ENCODE data around the gene LRRC45.
A peak's percentile ranks its signal among the peaks of the same experiment; 100 is the strongest.
"Not testable (repeated sequence)": the region's sequence is repeated elsewhere in the genome, so short reads cannot be mapped to it uniquely, and the experiment has no call there.

The LRRC45 gene

GRCh38 chr17:82035488-82035887 is 12.4 kb downstream of the LRRC45 start:
- DNase-seq (ENCODE audit: low spot score) = no peak

- DNase-seq (ENCODE audit: low spot score) = no peak
These were observed 13.0 kb downstream of the LRRC45 start for GRCh38 chr17:82035956-82036633.

GRCh38 chr17:82036634-82037091 is 13.6 kb downstream of the LRRC45 start:
- DNase-seq (ENCODE audit: low spot score) = no peak

GRCh38 chr17:82037092-82037888 is 14.2 kb downstream of the LRRC45 start, which contains the start of gene DCXR:
Gene DCXR (minus strand): TSS chr17:82037697. CDS start chr17:82037682, 15 bp downstream.
- DNase-seq (ENCODE audit: low spot score) = peak; percentile 99

DNA sequence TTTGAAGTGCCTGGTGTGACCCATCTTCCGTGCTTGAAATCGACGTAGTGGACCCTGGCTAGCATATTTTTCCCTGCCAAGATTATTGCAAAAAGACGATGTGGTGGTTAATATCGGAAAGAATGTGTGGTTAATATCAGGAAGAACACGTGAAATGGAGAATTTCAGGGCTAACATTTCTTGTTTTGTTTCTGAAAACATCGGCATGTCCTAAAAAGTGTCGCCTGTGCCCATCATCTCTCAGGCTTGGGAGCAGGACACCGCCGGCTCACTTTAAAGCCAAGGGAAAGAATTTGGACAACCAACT is 14.7 kb downstream of the LRRC45 start:
- no peak for DNase-seq (ENCODE audit: low spot score)

GRCh38 chr17:82038796-82039409 is 15.8 kb downstream of the LRRC45 start:
- DNase-seq (ENCODE audit: low spot score) = not testable (repeated sequence)

GRCh38 chr17:82039695-82040299 is 16.7 kb downstream of the LRRC45 start:
- no peak for DNase-seq (ENCODE audit: low spot score)

DNA sequence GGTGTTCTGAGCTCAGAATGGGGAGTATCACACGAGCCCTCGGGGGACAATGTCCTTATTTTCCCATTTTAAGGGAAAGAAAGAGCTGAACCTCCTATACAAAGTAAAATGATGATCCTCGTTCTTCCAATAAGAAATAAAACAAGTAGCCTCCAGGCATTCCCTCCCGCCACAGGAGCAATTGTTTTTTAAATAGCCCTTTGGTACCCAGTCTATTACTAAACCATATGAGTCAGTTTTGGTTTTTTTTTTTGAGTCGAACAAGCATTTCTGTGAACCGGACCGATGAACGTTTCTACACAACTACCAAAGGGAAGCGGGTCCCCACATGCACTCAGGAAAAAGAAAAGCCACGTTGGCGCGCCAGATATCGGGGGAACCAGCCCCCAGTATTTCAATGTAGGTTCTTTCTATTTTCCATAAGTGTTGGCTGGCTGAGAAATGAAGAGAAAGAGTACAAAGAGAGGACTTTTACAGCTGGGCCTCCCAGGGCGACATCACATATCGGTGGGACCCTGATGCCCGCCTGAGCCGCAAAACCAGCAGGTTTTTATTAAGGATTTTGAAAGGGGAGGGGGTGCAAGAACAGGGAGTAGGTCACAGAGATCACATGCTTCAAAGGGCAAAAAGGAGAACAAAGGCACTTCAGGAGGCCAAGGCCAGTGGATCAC is 18.2 kb downstream of the LRRC45 start:
- DNase-seq (ENCODE audit: low spot score) = no peak

GRCh38 chr17:82042649-82043048 is 19.5 kb downstream of the LRRC45 start:
- no peak for DNase-seq (ENCODE audit: low spot score)

GRCh38 chr17:82043507-82043906 is 20.4 kb downstream of the LRRC45 start:
- no peak for DNase-seq (ENCODE audit: low spot score)

DNA sequence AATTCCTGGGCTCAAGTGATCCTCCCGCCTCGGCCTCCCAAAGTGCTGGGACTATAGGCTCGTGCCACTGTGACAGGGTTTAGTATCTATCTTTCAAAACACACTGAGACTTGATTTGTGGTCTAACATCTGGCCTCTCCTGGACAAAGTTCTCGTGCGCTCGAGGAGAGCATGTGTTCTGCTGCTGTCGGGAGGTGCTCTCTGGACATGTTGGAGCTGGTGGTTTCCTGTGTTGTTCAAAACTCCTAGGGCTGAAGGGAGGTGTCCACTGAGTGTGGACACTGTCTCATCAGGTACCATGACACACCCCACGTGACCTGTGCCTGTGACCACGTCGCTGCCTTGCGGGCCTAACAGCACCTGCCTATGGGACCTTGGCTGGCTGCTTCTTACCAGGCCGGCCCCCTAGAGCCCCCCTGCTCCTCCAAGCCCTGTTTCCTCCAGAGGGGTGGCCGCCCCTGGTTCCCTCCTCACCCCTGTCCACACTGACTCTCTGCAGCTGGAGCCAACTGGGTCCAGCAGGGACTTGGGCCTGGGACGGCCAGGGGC is 22.9 kb downstream of the LRRC45 start:
- DNase-seq (ENCODE audit: low spot score) = no peak

DNA sequence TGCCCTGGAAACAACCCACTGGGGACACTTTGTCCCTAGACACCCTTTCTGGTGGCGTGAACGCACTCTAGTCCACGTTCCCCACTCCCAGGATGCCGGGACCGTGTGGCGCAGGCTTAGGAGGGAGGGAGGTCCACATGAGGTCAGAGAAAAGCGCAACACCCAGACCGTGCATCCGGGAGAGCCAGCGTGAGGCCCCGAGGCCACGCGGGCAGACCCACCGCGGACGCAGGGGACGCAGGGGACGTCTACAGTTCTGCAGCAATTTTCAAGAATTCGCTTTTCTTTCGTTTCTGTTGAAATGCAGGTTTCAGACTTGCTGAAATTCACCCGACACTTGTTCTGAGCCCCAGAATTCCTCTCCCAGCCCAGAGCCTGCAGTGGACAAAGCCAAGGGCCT is 23.8 kb downstream of the LRRC45 start:
- no peak for DNase-seq (ENCODE audit: low spot score)

- DNase-seq (ENCODE audit: low spot score) = no peak
These were observed 24.3 kb downstream of the LRRC45 start for GRCh38 chr17:82047379-82047778.

GRCh38 chr17:82047914-82048570 is 24.9 kb downstream of the LRRC45 start:
- DNase-seq (ENCODE audit: low spot score) = no peak

GRCh38 chr17:82048571-82048971 is 25.5 kb downstream of the LRRC45 start:
- DNase-seq (ENCODE audit: low spot score) = no peak

GRCh38 chr17:82049106-82049505 is 26.0 kb downstream of the LRRC45 start:
- no peak for DNase-seq (ENCODE audit: low spot score)

GRCh38 chr17:82049521-82049971 is 26.4 kb downstream of the LRRC45 start:
- DNase-seq (ENCODE audit: low spot score) = no peak

DNA sequence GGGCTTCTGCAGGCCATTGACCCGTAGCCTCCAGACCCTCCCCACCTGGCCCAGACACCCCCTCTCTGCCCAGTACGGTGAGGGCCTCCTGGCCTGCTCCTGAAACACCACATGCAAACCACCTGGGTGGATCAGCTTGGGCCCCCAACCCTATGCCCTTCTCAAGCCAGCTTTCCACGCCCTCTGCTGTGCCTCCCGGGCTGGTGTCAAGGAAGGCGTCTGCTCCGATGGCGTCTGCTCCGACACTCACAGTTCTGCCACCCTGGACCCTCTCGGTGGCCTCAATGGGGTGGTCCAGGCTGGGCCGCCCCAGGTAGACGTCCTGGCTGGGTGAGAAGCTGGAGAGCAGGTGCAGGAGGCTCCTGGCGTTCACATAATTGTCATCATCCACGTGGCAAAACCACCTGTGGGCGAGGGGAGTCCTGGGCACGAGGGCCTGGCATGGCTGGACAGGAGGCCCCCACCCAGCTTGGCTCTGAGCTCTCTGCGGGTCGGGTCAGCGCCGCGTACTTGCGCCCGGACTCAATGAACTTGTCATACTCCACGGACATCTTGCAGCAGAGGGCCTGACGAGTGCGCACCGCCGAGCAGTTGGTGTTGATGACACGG is 27.2 kb downstream of the LRRC45 start:
- no peak for DNase-seq (ENCODE audit: low spot score)

DNA sequence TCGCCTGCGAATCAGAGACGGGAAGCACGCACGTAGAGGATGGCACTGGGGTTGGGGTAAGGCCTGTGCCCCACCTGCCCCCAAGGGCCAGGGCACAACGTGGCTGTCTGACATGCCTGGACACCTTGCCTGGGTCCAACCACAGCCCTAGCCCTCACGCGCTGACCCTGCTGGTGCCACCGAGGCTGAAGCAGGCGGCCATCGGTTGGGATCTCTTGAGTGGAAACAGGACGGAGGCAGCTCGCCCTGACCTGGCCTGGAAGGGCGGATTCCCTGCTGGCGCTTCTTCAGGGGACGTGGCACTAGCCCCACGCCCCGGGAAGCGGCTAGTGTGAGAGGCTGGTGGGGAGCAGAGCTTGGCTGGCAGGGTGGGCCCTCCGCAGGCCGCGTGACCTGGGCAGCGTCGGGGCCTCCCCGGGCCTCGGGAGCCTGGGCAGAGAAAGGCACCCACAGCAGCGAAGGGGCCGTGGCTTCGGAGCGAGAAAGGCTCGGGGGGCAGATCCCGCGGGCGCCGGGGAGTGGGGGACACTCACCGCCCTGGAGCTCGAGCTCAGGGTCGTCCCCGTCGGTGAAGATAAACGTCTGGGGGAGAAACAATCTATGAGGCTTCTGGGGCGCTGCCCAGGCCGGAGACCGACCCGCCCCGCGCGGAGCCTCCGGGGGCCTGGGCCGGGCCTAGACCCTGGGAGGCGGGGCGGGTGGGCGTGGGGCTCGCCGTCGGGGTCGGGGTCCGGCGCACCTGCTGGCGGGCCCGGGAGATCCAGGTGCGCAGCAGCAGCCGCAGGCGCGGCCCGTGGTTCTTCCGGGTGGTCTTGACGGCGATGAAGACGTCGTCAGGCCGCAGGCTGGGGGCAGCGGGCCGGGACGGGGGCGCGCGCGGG is 27.9 kb downstream of the LRRC45 start:
- DNase-seq (ENCODE audit: low spot score) = no peak
